Measurements from ENCODE around the gene FASTK. TPM values are rescaled to one million over a fixed set of nuclear protein-coding genes. Genes with fewer than 3 reads are reported as not detected.

Gene FASTK
- total RNA-seq, 1 donor from 2014 or later, result 97.6 TPM

- no peak for DNase-seq (ENCODE audit: low spot score in 2 of 2, unreplicated experiment in 2 of 2)
- peaks cover 33% of the 10 kb centered on the region for H3K4me1 Mint-ChIP-seq
- no peaks in the 10 kb centered on the region for H3K9me3 Mint-ChIP-seq
- peaks cover 2% of the 10 kb centered on the region for H3K36me3 Mint-ChIP-seq
- no peaks in the 10 kb centered on the region for H3K27me3 Mint-ChIP-seq (ENCODE audit: low read depth)
- H3K4me3 Mint-ChIP-seq, result peak overlapping the region; percentile 64
- no peak for TF ChIP-seq CTCF (IDR thresholded peaks at IDR 0.05; ENCODE audit: unreplicated experiment)
- peak overlapping the region; percentile 44 for H3K27ac Mint-ChIP-seq
Measured at GRCh38 chr7:151088019-151088855, 7.6 kb upstream of the FASTK start.

- Mint-ChIP-seq H3K36me3 (peaks cover 2% of the 10 kb centered on the region), H3K4me3 (peak overlapping the region; percentile 87), H3K27me3 (ENCODE audit: low read depth) (no peaks in the 10 kb centered on the region), H3K9me3 (no peaks in the 10 kb centered on the region), H3K27ac (peak overlapping the region; percentile 85), H3K4me1 (peaks cover 39% of the 10 kb centered on the region)
- peak in 1 of 2 experiments; percentile 61 for DNase-seq (ENCODE audit: low spot score in 2 of 2, unreplicated experiment in 2 of 2)
- TF ChIP-seq CTCF (IDR thresholded peaks at IDR 0.05; ENCODE audit: unreplicated experiment), result no peak
Measured at GRCh38 chr7:151087245-151088018, 6.8 kb upstream of the FASTK start.

GRCh38 chr7:151086802-151087244 is 6.2 kb upstream of the FASTK start:
- Mint-ChIP-seq H3K36me3 (peaks cover 2% of the 10 kb centered on the region), H3K27ac (peak overlapping the region; percentile 85), H3K4me1 (peaks cover 43% of the 10 kb centered on the region), H3K27me3 (ENCODE audit: low read depth) (no peaks in the 10 kb centered on the region), H3K4me3 (peak overlapping the region; percentile 87), H3K9me3 (no peaks in the 10 kb centered on the region)
- DNase-seq (ENCODE audit: low spot score in 2 of 2, unreplicated experiment in 2 of 2), result no peak
- no peak for TF ChIP-seq CTCF (IDR thresholded peaks at IDR 0.05; ENCODE audit: unreplicated experiment)

- Mint-ChIP-seq H3K27me3 (ENCODE audit: low read depth) (no peaks in the 10 kb centered on the region), H3K36me3 (no peaks in the 10 kb centered on the region), H3K4me3 (peak within 1 kb of the TSS; percentile 87), H3K27ac (peak within 1 kb of the TSS; percentile 85), H3K9me3 (no peaks in the 10 kb centered on the region), H3K4me1 (peaks cover 47% of the 10 kb centered on the region)
- peak; percentile 65 to 78 for DNase-seq (ENCODE audit: low spot score in 2 of 2, unreplicated experiment in 2 of 2)
- TF ChIP-seq CTCF (IDR thresholded peaks at IDR 0.05; ENCODE audit: unreplicated experiment), result no peak
Measured at GRCh38 chr7:151085691-151086620, 5.3 kb upstream of the FASTK start, which contains the start of gene AGAP3. AGAP3 (plus strand) TSS chr7:151086475; CDS start chr7:151086742, 267 bp downstream.

GRCh38 chr7:151085329-151085690 is 4.7 kb upstream of the FASTK start:
- H3K9me3 Mint-ChIP-seq, result no peaks in the 10 kb centered on the region
- H3K36me3 Mint-ChIP-seq, result no peaks in the 10 kb centered on the region
- no peak for TF ChIP-seq CTCF (IDR thresholded peaks at IDR 0.05; ENCODE audit: unreplicated experiment)
- H3K4me3 Mint-ChIP-seq, result peak overlapping the region; percentile 82
- no peaks in the 10 kb centered on the region for H3K27me3 Mint-ChIP-seq (ENCODE audit: low read depth)
- peaks cover 49% of the 10 kb centered on the region for H3K4me1 Mint-ChIP-seq
- peak overlapping the region; percentile 81 for H3K27ac Mint-ChIP-seq
- DNase-seq (ENCODE audit: low spot score in 2 of 2, unreplicated experiment in 2 of 2), result no peak
